ENCODE measurements around the gene GNAS. TPM values are rescaled to one million over a fixed set of nuclear protein-coding genes. Genes with fewer than 3 reads are reported as not detected.
"Not testable (repeated sequence)": the region's sequence is repeated elsewhere in the genome, so short reads cannot be mapped to it uniquely, and the experiment has no call there.

Gene GNAS
- total RNA-seq, 1 experiment from 2014 or later: 603 TPM

DNA sequence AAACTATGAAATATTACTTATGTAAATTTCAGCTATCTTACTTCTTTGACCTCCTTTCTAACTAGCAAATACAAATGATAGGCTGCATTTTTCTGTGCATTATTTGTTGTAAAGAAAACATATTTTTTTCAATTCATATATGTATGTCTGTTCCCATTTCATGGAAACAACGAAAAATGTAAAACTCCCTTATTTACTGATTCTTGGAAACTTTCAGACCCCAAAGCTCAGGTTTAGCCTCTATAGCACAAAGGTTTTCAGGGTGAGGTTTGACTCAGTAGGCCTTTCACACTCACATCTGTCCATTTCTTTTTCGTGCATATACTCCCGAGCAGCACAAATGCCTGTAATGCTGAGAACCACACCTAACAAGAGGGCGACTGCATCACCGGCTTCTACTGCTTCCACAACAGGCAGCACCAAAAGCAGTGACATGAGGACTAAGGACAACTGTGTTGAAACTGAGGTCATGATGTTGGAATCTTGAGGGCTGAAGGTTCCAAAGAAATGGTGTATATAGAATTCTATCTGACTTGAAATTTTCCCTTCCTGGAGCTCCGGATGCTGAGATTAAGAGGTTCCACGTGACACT, 95.4 kb downstream of the GNAS start:
- in situ Hi-C loops (cut with HindIII; ENCODE audit: low sequenced_read_pairs); DNase-seq (ENCODE audit: low spot score): not testable (repeated sequence)

DNA sequence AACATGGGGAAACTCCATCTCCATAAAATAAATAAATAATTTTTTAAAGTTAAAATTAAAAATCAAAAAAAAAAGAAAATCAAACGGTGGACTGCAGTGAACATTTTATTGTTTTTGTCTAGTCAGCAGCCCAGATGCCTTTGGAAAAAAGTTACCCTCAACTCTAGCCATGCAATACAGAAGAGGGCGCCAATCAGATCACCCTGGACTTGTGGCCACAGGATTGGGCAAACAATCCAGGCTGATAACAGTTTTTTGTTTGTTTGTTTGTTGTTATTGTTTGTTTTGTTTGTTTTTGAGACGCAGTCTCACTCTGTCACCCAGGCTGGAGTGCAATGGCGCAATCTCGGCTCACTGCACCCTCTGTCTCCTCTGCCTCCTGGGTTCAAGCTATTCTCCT, 98.1 kb downstream of the GNAS start:
- no peak for DNase-seq (ENCODE audit: low spot score)
- in situ Hi-C loops (cut with HindIII; ENCODE audit: low sequenced_read_pairs): no loop called here

DNA sequence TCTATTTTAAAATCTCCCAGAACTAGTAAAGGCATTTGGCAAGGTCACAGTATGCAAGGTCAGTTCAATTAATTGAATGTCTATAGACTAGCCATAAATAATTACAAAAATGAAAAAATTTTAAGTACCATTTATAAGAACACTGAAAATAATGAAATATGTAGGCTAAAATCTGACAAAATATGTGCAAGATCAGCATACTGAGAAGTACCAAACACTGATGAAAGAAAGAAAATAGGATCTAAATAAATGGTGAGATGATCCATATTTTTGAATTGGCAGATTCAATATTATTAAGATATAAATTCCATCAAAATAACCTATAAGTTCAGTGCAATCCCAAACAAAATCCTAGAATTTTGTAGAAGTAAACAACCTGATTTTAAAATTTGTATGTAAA, 100.5 kb downstream of the GNAS start:
- DNase-seq (ENCODE audit: low spot score): no peak
- in situ Hi-C loops (cut with HindIII; ENCODE audit: low sequenced_read_pairs): no loop called here

DNA sequence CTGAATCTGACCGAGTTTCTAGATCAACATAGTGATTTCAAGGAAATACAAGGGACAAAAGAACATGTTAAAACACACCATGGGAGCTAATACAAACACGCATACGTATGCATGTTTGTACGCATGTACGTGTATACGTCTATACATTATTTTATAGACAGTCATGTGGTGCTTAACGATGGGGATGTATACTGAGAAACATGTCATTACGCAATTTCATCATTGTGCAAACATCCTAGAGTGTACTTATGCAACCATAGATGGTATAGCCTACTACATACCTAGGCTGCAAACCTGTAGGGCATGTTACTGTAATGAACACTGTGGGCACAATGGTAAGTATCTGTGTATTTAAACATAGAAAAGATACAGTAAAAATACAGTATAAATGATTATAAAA, 103.6 kb downstream of the GNAS start:
- in situ Hi-C loops (cut with HindIII; ENCODE audit: low sequenced_read_pairs): no loop called here
- no peak for DNase-seq (ENCODE audit: low spot score)

DNA sequence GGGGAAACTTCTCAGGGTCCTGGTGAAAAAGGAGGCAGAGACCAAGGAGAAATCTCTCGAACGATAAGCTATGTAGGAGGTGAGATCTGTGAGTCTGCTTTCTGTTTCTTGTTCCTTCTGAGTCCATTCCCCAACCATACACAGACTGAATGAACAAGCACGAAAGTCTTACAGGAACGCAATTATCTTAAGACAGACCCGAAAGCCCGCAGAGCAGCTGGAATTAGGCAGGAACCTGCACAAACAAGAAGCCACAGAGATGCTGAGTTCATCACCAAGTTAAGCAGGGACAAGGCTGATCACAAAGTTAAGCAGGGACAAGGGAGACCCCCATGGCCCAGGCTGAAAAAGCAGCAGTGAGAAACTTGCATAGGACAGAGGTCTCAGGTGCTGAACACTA, 107.1 kb downstream of the GNAS start:
- in situ Hi-C loops (cut with HindIII; ENCODE audit: low sequenced_read_pairs): no loop called here
- DNase-seq (ENCODE audit: low spot score): no peak

Other genes starting within 250 kb of the GNAS start
- 25.5 and 32.3 TPM in 2 replicates for gene STX16, start 201.4 kb upstream of the GNAS start, total RNA-seq (2014; rRNA removed; shearing (Covaris generic))
- gene NPEPL1, start 159.9 kb upstream of the GNAS start, total RNA-seq (2014; rRNA removed; shearing (Covaris generic)): 1.3 and 5.4 TPM in 2 replicates
- not detected in 2 replicates for gene GNAS-AS1, start 1.8 kb upstream of the GNAS start, total RNA-seq (2014; rRNA removed; shearing (Covaris generic))
- 58.0 and 58.9 TPM in 2 replicates for gene NELFCD, start 128.5 kb downstream of the GNAS start, total RNA-seq (2014; rRNA removed; shearing (Covaris generic))
- gene CTSZ, start 154.5 kb downstream of the GNAS start, total RNA-seq (2014; rRNA removed; shearing (Covaris generic)): not detected in 2 replicates
- gene TUBB1, start 166.7 kb downstream of the GNAS start, total RNA-seq (2014; rRNA removed; shearing (Covaris generic)): not detected in 2 replicates
- gene ATP5F1E, start 179.6 kb downstream of the GNAS start, total RNA-seq (2014; rRNA removed; shearing (Covaris generic)): 35.4 and 51.3 TPM in 2 replicates
- gene PRELID3B, start 190.1 kb downstream of the GNAS start, total RNA-seq (2014; rRNA removed; shearing (Covaris generic)): 49.6 and 76.2 TPM in 2 replicates